Measurements from ENCODE around the gene TSC22D1.

The TSC22D1 gene

DNA sequence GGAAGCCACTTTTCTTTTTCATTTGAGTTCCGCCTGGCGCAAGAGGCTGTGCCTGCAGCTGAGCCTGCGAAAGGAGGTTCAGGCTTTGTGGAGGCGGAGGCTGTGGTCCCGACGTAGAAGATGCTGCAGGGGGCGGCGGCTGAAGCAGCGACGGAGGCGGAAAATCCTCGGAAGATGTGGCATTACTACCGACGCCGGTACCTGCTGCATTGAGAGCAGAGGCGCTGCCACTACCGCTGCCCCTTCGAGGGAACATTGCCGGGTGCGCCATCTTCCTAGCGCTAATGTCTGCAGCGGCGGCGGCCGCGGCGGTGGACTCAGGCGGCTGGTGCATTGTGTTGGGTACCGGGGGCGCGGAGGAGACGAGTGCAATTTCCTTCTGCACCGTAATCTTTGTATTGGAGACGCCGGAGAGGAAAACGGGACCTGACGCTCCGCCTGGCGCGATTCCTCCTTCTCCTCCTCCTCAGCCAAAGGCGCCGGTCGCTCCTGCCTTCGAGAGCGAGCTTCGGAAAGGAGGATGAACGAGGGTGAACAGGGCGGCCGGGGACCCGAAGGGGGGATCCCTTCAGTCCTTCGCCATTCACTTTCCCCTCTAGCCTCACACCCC lies at the start of gene TSC22D1:
TSC22D1 (minus strand) TSS at position 590 of the 610 bp plus-strand sequence; CDS start at position 334, 256 bp downstream.
- peak within 1 kb of the TSS; percentile 89 for H3K4me3 ChIP-seq (ENCODE audit: low read depth, low read length)
- peak; percentile 71 for DNase-seq (ENCODE audit: low read depth)
- TF ChIP-seq, protein P1, sequence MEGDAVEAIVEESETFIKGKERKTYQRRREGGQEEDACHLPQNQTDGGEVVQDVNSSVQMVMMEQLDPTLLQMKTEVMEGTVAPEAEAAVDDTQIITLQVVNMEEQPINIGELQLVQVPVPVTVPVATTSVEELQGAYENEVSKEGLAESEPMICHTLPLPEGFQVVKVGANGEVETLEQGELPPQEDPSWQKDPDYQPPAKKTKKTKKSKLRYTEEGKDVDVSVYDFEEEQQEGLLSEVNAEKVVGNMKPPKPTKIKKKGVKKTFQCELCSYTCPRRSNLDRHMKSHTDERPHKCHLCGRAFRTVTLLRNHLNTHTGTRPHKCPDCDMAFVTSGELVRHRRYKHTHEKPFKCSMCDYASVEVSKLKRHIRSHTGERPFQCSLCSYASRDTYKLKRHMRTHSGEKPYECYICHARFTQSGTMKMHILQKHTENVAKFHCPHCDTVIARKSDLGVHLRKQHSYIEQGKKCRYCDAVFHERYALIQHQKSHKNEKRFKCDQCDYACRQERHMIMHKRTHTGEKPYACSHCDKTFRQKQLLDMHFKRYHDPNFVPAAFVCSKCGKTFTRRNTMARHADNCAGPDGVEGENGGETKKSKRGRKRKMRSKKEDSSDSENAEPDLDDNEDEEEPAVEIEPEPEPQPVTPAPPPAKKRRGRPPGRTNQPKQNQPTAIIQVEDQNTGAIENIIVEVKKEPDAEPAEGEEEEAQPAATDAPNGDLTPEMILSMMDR (conservative IDR thresholded peaks at IDR 0.05; ENCODE audit: low read depth, low read length), result peak; percentile 24

DNA sequence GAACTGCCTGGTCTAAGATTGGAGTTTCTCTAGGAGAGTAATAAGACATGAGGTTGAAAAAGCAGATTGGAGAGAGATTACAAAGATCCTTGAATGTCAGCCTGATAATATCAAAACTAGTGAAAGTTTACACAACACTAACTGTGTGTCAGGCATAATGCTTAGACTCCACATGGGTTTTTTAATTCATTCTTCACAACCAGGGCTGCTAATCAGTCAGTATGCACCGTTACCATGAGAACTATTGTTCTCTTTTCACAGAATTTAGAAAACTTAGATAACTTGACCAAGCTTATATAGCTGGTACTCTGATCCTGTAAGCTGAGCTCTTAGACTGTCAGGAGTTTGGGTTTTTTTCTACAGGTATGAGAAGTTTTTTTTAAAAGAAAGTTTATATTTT lies 46.6 kb upstream of the TSC22D1 start:
- H3K4me3 ChIP-seq (ENCODE audit: low read depth, low read length), result no peak overlapping the region

DNA sequence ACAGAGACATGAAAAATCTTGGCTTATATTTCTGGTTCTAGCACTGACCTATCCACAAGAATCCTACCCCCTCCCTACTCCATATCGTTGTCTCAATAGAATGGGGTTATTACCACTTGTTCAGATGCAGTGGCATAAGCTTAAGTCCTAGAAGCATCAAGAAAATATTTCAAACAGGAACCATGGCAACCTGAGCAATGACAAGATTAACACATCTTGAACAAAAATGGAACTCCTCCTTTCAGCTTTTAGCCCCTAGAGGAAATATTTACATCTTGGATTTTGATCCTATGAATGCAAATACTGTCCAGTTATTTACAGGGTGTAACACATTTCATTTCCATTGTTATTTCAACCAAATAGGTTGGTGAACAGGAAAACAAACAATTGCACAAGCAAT lies 46.1 kb upstream of the TSC22D1 start:
- TF ChIP-seq, protein P1 (conservative IDR thresholded peaks at IDR 0.05; ENCODE audit: low read depth, low read length), result no peak

More for the DNA sequence above, 46.6 kb upstream of the TSC22D1 start:
- no peak for DNase-seq (ENCODE audit: low read depth)
- TF ChIP-seq, protein P1 (conservative IDR thresholded peaks at IDR 0.05; ENCODE audit: low read depth, low read length), result no peak

DNA sequence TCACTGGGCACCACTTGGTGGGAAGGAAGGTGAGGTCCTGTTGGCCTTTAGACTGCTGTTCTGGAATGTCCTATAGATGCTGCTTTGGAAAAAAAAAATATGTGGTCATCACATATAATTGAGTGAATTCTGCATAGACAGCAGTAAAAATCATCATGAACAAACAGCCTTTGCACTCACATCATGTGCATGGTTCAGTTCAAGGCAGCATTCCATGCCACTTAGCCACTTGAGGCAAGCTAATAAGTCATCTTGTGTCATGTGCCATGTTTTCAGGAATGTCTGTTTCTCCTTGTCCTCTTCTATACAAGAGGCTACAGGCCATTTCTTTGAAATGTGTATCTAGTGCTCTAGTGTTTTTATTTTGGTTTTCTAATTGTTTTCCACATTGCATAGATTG lies 43.9 kb upstream of the TSC22D1 start:
- H3K4me3 ChIP-seq (ENCODE audit: low read depth, low read length), result no peak overlapping the region
- no peak for DNase-seq (ENCODE audit: low read depth)
- TF ChIP-seq, protein P1 (conservative IDR thresholded peaks at IDR 0.05; ENCODE audit: low read depth, low read length), result no peak

More for the DNA sequence above, 46.1 kb upstream of the TSC22D1 start:
- peak; percentile 24 for DNase-seq (ENCODE audit: low read depth)
- H3K4me3 ChIP-seq (ENCODE audit: low read depth, low read length), result no peak overlapping the region

DNA sequence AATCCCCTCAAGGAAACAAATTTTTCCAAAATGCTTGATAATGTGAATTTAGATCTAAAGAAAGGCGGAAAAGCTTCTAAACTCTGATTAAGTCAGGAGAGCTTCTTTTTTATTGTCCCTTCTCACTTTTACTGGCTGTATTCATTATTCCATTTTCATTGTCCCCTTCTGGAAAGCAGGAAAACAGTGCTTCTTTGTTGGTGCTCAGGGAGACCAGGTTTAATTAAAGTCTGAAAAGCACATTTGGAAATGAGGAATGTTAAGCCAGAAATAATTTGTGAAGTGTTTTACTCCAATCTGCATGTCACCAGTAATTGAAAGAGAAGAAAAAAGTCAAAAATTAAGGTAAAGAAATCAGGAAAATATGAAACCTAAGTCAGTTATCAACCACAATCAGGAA lies 43.5 kb upstream of the TSC22D1 start:
- TF ChIP-seq, protein P1 (conservative IDR thresholded peaks at IDR 0.05; ENCODE audit: low read depth, low read length), result no peak
- no peak overlapping the region for H3K4me3 ChIP-seq (ENCODE audit: low read depth, low read length)
- no peak for DNase-seq (ENCODE audit: low read depth)

DNA sequence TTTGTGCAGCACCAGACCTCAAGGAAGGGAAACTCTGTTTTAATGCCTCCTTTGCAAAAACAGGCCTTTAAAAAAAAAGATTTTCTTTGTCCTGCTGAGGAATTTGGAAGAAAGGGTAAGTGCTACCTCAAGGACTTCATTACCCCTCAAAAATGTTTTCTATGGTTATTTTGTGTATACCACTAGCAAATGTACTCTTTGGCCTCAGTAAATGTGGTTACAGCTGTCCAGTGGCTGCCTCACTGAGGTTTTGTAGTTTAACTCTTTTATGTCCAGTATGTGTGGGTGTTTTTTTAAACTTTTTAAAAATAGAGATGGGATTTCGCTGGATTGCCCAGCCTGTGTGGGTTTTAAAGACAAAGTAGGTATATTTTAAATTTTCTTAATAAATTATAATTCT lies 42.2 kb upstream of the TSC22D1 start:
- TF ChIP-seq, protein P1 (conservative IDR thresholded peaks at IDR 0.05; ENCODE audit: low read depth, low read length), result no peak
- DNase-seq (ENCODE audit: low read depth), result peak; percentile 52
- no peak overlapping the region for H3K4me3 ChIP-seq (ENCODE audit: low read depth, low read length)

DNA sequence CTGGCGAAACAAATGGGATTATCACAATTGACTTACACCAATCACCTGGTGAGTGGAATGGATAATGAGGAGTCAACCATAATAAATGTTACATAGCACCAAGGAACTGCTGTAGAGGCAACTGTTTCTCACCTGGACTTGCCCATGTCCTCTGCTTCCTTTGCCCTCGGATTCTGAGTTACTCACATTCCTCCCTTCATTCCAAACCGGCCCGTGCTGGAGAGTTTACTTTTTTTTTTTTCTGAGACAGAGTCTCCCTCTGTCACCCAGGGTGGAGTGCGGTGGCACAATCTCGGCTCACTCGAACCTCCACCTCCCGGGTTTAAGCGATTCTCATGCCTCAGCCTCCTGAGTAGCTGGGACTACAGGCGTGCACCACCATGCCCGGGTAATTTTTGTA lies 41.5 kb upstream of the TSC22D1 start:
- H3K4me3 ChIP-seq (ENCODE audit: low read depth, low read length), result no peak overlapping the region
- TF ChIP-seq, protein P1 (conservative IDR thresholded peaks at IDR 0.05; ENCODE audit: low read depth, low read length), result no peak
- no peak for DNase-seq (ENCODE audit: low read depth)
